Measurements from ENCODE around the gene MPIG6B.

MPIG6B gene

GRCh38 chr6:31723245-31723979, at the start of gene MPIG6B:
Gene MPIG6B (plus strand): TSS chr6:31723373. CDS start chr6:31723384, 11 bp downstream.
- TF ChIP-seq CTCF (IDR thresholded peaks at IDR 0.05; ENCODE audit: low read depth, low read length) (no peak), POLR2A (IDR thresholded peaks at IDR 0.05; ENCODE audit: extremely low read depth, insufficient read length) (no peak), MYC (IDR thresholded peaks at IDR 0.05; ENCODE audit: low read depth, low read length) (no peak), MAX (IDR thresholded peaks at IDR 0.05; ENCODE audit: low read depth, low read length) (no peak)
- H3K4me3 ChIP-seq (ENCODE audit: low read depth, low read length): no peak within 1 kb of the TSS
- DNase-seq (ENCODE audit: low read depth): peak; percentile 79

GRCh38 chr6:31676322-31676903, 46.8 kb upstream of the MPIG6B start:
- no peak overlapping the region for H3K4me3 ChIP-seq (ENCODE audit: low read depth, low read length)
- no peak for TF ChIP-seq MAX (IDR thresholded peaks at IDR 0.05; ENCODE audit: low read depth, low read length)
- TF ChIP-seq POLR2A (IDR thresholded peaks at IDR 0.05; ENCODE audit: extremely low read depth, insufficient read length): no peak
- no peak for TF ChIP-seq MYC (IDR thresholded peaks at IDR 0.05; ENCODE audit: low read depth, low read length)
- TF ChIP-seq CTCF (IDR thresholded peaks at IDR 0.05; ENCODE audit: low read depth, low read length): no peak
- DNase-seq (ENCODE audit: low read depth): no peak

- TF ChIP-seq MAX (IDR thresholded peaks at IDR 0.05; ENCODE audit: low read depth, low read length) (no peak), POLR2A (IDR thresholded peaks at IDR 0.05; ENCODE audit: extremely low read depth, insufficient read length) (no peak), MYC (IDR thresholded peaks at IDR 0.05; ENCODE audit: low read depth, low read length) (no peak), CTCF (IDR thresholded peaks at IDR 0.05; ENCODE audit: low read depth, low read length) (no peak)
- DNase-seq (ENCODE audit: low read depth): no peak
- H3K4me3 ChIP-seq (ENCODE audit: low read depth, low read length): no peak overlapping the region
Measured at GRCh38 chr6:31676904-31677303, 46.3 kb upstream of the MPIG6B start.

GRCh38 chr6:31677955-31678354, 45.2 kb upstream of the MPIG6B start:
- TF ChIP-seq MYC (IDR thresholded peaks at IDR 0.05; ENCODE audit: low read depth, low read length) (no peak), POLR2A (IDR thresholded peaks at IDR 0.05; ENCODE audit: extremely low read depth, insufficient read length) (no peak), MAX (IDR thresholded peaks at IDR 0.05; ENCODE audit: low read depth, low read length) (no peak), CTCF (IDR thresholded peaks at IDR 0.05; ENCODE audit: low read depth, low read length) (no peak)
- H3K4me3 ChIP-seq (ENCODE audit: low read depth, low read length): no peak overlapping the region
- DNase-seq (ENCODE audit: low read depth): no peak

- TF ChIP-seq CTCF (IDR thresholded peaks at IDR 0.05; ENCODE audit: low read depth, low read length) (peak; percentile 60), MAX (IDR thresholded peaks at IDR 0.05; ENCODE audit: low read depth, low read length) (0 out of 2 replicates have a peak, but pooled peaks have one; percentile 23), MYC (IDR thresholded peaks at IDR 0.05; ENCODE audit: low read depth, low read length) (no peak), POLR2A (IDR thresholded peaks at IDR 0.05; ENCODE audit: extremely low read depth, insufficient read length) (no peak)
- DNase-seq (ENCODE audit: low read depth): peak; percentile 91
- peak within 1 kb of the TSS; percentile 59 for H3K4me3 ChIP-seq (ENCODE audit: low read depth, low read length)
Measured at GRCh38 chr6:31680226-31681134, 42.7 kb upstream of the MPIG6B start, which contains the start of gene LY6G5C. Gene LY6G5C (minus strand): TSS chr6:31681067. CDS start chr6:31680373, 694 bp downstream.

All from NB4 (cell line).